ENCODE results near the gene CLEC20A.

DNA sequence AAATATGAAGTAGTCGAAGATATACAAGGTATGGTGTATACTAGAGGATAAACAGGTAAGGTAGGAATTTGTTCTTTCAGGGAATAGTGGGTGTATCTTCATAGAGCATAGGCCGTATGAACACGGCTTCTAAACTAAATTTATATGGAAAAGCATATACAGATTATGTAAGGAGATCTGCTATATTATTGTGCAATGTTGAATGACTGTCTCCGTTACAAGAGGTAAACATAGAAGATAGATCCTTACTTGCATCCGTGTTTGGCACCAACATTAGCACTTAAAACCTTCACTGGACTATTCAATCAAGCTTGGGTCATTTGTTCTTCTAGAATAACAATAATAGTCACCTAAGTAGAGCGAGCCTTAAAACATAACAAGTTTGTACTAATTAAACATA, 45.9 kb downstream of the CLEC20A start:
- TF ChIP-seq, protein P1, sequence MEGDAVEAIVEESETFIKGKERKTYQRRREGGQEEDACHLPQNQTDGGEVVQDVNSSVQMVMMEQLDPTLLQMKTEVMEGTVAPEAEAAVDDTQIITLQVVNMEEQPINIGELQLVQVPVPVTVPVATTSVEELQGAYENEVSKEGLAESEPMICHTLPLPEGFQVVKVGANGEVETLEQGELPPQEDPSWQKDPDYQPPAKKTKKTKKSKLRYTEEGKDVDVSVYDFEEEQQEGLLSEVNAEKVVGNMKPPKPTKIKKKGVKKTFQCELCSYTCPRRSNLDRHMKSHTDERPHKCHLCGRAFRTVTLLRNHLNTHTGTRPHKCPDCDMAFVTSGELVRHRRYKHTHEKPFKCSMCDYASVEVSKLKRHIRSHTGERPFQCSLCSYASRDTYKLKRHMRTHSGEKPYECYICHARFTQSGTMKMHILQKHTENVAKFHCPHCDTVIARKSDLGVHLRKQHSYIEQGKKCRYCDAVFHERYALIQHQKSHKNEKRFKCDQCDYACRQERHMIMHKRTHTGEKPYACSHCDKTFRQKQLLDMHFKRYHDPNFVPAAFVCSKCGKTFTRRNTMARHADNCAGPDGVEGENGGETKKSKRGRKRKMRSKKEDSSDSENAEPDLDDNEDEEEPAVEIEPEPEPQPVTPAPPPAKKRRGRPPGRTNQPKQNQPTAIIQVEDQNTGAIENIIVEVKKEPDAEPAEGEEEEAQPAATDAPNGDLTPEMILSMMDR (IDR thresholded peaks at IDR 0.05), result no peak
- no peak for TF ChIP-seq POLR2AphosphoS5 (IDR thresholded peaks at IDR 0.05)
